ENCODE measurements around the gene DYDC2. TPM values are rescaled to one million over a fixed set of nuclear protein-coding genes. Genes with fewer than 3 reads are reported as not detected.

The DYDC2 gene, protein sequence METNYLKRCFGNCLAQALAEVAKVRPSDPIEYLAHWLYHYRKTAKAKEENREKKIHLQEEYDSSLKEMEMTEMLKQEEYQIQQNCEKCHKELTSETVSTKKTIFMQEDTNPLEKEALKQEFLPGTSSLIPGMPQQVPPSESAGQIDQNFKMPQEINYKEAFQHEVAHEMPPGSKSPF
- 5.8 and 6.9 TPM in 2 replicates for total RNA-seq (ENCODE audit: low replicate concordance)

DNA sequence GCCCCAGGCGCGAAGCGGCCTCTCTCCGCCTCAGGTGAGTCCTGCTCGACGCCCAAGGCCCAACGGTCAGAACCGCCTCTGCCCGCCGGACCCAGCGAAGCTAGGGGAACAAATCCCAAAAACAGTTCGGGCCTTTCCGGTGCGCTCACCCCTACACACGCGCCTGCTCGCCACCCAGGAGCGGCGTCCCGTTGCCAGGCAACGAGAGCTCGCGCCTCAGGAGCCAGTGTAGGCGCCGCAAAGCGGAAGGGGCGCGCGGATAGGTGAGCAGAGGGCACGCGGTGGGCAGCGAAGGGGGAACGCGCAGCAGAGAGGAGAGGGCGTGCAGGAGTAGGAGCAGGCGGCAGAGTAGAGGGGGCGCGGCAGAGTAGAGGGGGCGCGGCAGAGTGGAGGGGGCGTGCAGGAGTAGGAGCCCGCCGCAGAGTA, at the start of gene DYDC2, which contains the start of gene DYDC1:
DYDC2 (plus strand) TSS at position 219 of the 426 bp plus-strand sequence. CDS start 5,663 bp downstream, outside the sequence.
DYDC1 (minus strand) TSS at position 193 of the 426 bp plus-strand sequence. CDS start 4,154 bp downstream, outside the sequence.
- Mint-ChIP-seq H3K27ac (peak within 1 kb of the TSS; percentile 57), H3K4me1 (peaks cover 20% of the 10 kb centered on the region), H3K4me3 (peak within 1 kb of the TSS; percentile 89), H3K36me3 (no peaks in the 10 kb centered on the region), H3K27me3 (ENCODE audit: insufficient read depth, low read depth) (peaks cover 14% of the 10 kb centered on the region), H3K9me3 (peaks cover 5% of the 10 kb centered on the region)
- H3K4me3 ChIP-seq, result peak within 1 kb of the TSS; percentile 50
- H3K4me1 ChIP-seq, result peaks cover 5% of the 10 kb centered on the region
- H3K4me2 ChIP-seq, result peak within 1 kb of the TSS; percentile 80
- no peak within 1 kb of the TSS for H3K9ac ChIP-seq
- no peaks in the 10 kb centered on the region for H3K9me3 ChIP-seq (ENCODE audit: low read depth)
- peaks cover 20% of the 10 kb centered on the region for H3K27me3 ChIP-seq
- TF ChIP-seq, protein P1, sequence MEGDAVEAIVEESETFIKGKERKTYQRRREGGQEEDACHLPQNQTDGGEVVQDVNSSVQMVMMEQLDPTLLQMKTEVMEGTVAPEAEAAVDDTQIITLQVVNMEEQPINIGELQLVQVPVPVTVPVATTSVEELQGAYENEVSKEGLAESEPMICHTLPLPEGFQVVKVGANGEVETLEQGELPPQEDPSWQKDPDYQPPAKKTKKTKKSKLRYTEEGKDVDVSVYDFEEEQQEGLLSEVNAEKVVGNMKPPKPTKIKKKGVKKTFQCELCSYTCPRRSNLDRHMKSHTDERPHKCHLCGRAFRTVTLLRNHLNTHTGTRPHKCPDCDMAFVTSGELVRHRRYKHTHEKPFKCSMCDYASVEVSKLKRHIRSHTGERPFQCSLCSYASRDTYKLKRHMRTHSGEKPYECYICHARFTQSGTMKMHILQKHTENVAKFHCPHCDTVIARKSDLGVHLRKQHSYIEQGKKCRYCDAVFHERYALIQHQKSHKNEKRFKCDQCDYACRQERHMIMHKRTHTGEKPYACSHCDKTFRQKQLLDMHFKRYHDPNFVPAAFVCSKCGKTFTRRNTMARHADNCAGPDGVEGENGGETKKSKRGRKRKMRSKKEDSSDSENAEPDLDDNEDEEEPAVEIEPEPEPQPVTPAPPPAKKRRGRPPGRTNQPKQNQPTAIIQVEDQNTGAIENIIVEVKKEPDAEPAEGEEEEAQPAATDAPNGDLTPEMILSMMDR (IDR thresholded peaks at IDR 0.05), result no peak
- no peak for TF ChIP-seq EZH2phosphoT487 (IDR thresholded peaks at IDR 0.05)
- TF ChIP-seq EZH2 (IDR thresholded peaks at IDR 0.05), result no peak
- peaks cover 9% of the 10 kb centered on the region for H3F3A ChIP-seq (ENCODE audit: low read depth)
- H3K27ac ChIP-seq, result no peak within 1 kb of the TSS
- DNase-seq (ENCODE audit: low spot score), result peak; percentile 94
- H2AFZ ChIP-seq (replicated peaks), result peak within 1 kb of the TSS; percentile 89
- no peaks in the 10 kb centered on the region for H3K36me3 ChIP-seq
- H4K20me1 ChIP-seq (ENCODE audit: low read depth), result no peaks in the 10 kb centered on the region
- H3K79me2 ChIP-seq (ENCODE audit: low read depth), result no peaks in the 10 kb centered on the region

DNA sequence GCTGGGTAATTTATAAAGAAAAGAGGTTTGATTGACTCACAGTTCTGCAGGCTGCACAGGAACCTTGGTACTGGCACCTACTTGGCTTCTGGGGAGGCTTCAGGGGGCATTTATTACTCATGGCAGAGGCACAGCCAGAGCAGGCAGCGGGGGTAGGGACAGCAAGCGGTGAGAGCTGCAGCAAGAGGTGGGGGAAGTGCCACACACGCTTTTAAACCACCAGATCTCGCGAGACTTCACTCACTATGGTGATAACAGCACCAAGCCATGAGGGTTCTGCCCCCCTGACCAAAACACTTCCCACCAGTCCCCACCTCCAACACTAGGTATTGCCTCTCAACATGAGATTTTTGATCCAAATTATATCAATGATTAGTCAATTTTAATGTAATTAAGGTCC, 43.1 kb upstream of the DYDC2 start:
- Histone ChIP-seq H3K27me3 (no peaks in the 10 kb centered on the region), H3K4me3 (no peak overlapping the region), H4K20me1 (ENCODE audit: low read depth) (no peaks in the 10 kb centered on the region), H2AFZ (replicated peaks) (no peak overlapping the region), H3K9ac (no peak overlapping the region), H3F3A (ENCODE audit: low read depth) (no peaks in the 10 kb centered on the region), H3K79me2 (ENCODE audit: low read depth) (no peaks in the 10 kb centered on the region), H3K4me2 (no peak overlapping the region), H3K36me3 (no peaks in the 10 kb centered on the region), H3K9me3 (ENCODE audit: low read depth) (no peaks in the 10 kb centered on the region), H3K4me1 (no peaks in the 10 kb centered on the region), H3K27ac (no peak overlapping the region)
- H3K4me3 Mint-ChIP-seq, result no peak overlapping the region
- peaks cover 5% of the 10 kb centered on the region for H3K9me3 Mint-ChIP-seq
- TF ChIP-seq EZH2phosphoT487 (IDR thresholded peaks at IDR 0.05) (no peak), EZH2 (IDR thresholded peaks at IDR 0.05) (no peak)
- TF ChIP-seq, protein P1 (IDR thresholded peaks at IDR 0.05), result no peak
- DNase-seq (ENCODE audit: low spot score), result no peak
- H3K27ac Mint-ChIP-seq, result no peak overlapping the region
- peaks cover 2% of the 10 kb centered on the region for H3K27me3 Mint-ChIP-seq (ENCODE audit: insufficient read depth, low read depth)
- H3K4me1 Mint-ChIP-seq, result no peaks in the 10 kb centered on the region
- no peaks in the 10 kb centered on the region for H3K36me3 Mint-ChIP-seq

DNA sequence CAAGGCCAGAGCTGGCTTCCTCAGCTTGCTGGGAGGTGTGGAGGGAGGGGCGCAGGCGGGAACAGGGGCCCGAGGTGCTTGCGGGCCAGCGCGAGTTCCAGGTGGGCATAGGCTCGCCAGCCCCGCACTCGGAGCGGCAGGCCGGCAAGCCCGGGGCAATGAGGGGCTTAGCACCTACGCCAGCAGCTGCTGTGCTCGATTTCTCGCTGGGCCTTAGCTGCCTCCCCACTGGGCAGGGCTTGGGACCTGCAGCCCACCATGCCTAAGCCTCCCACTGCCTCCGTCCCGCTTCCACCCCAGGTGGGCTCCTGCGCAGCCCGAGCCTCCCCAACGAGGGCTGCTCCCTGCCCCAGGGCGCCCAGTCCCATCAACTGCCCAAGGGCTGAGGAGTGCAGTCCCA, 41.2 kb upstream of the DYDC2 start:
- no peaks in the 10 kb centered on the region for H3K36me3 ChIP-seq
- H3F3A ChIP-seq (ENCODE audit: low read depth), result no peaks in the 10 kb centered on the region
- H3K36me3 Mint-ChIP-seq, result no peaks in the 10 kb centered on the region
- H3K4me2 ChIP-seq, result no peak overlapping the region
- H2AFZ ChIP-seq (replicated peaks), result no peak overlapping the region
- no peak for DNase-seq (ENCODE audit: low spot score)
- H4K20me1 ChIP-seq (ENCODE audit: low read depth), result no peaks in the 10 kb centered on the region
- H3K4me3 ChIP-seq, result no peak overlapping the region
- H3K79me2 ChIP-seq (ENCODE audit: low read depth), result no peaks in the 10 kb centered on the region
- H3K9me3 Mint-ChIP-seq, result no peaks in the 10 kb centered on the region
- TF ChIP-seq, protein P1 (IDR thresholded peaks at IDR 0.05), result no peak
- TF ChIP-seq EZH2phosphoT487 (IDR thresholded peaks at IDR 0.05) (no peak), EZH2 (IDR thresholded peaks at IDR 0.05) (no peak)
- no peak overlapping the region for H3K27ac ChIP-seq
- H3K27ac Mint-ChIP-seq, result no peak overlapping the region
- H3K27me3 ChIP-seq, result no peaks in the 10 kb centered on the region
- no peaks in the 10 kb centered on the region for H3K9me3 ChIP-seq (ENCODE audit: low read depth)
- no peak overlapping the region for H3K9ac ChIP-seq
- no peaks in the 10 kb centered on the region for H3K4me1 Mint-ChIP-seq
- H3K4me1 ChIP-seq, result no peaks in the 10 kb centered on the region
- peaks cover 2% of the 10 kb centered on the region for H3K27me3 Mint-ChIP-seq (ENCODE audit: insufficient read depth, low read depth)
- no peak overlapping the region for H3K4me3 Mint-ChIP-seq

Measured in neural progenitor cell (in vitro differentiated cells).